ENCODE measurements around the gene PHLDB3. TPM values are rescaled to one million over a fixed set of nuclear protein-coding genes. Genes with fewer than 3 reads are reported as not detected.
A peak's percentile ranks its signal among the peaks of the same experiment; 100 is the strongest.

The PHLDB3 gene
- total and polyA plus RNA-seq, 7 experiments from 2014 or later = 4.5 to 98.8 (median 37.8) TPM

- peaks cover 0 to 20% (median 7%) of the 10 kb centered on the region in 11 donors for H3K9me3 Mint-ChIP-seq
- POLR2A ChIA-PET = no interaction called here
- Histone ChIP-seq H3K4me1 (ENCODE audit: control insufficient read depth in 2 of 2, insufficient read depth in 2 of 2, low read length in 2 of 2) (no peaks in the 10 kb centered on the region), H3K27me3 (ENCODE audit: control insufficient read depth in 2 of 2, insufficient read depth in 2 of 2, low read length in 2 of 2) (no peaks in the 10 kb centered on the region), H3K36me3 (ENCODE audit: control insufficient read depth in 2 of 3, insufficient read depth in 3 of 3, low read length in 3 of 3) (peaks cover 0 to 74% (median 14%) of the 10 kb centered on the region in 3 experiments), H3K4me3 (ENCODE audit: low read length) (no peak overlapping the region), H3K9me3 (ENCODE audit: control insufficient read depth in 2 of 3, low read length in 3 of 3) (peaks cover 0 to 10% (median 0%) of the 10 kb centered on the region in 3 experiments), H3K27ac (ENCODE audit: low read depth, low read length) (no peak overlapping the region)
- no peak overlapping the region for H3K4me3 Mint-ChIP-seq
- no peak for DNase-seq
- CTCF ChIA-PET = no interaction called here
- H3K27me3 Mint-ChIP-seq = no peaks in the 10 kb centered on the region
- no peak for ATAC-seq
- peaks cover 0 to 10% (median 2%) of the 10 kb centered on the region in 7 donors for H3K4me1 Mint-ChIP-seq
- intact Hi-C loops (cut with micrococcal nuclease) = no loop called here
- H3K36me3 Mint-ChIP-seq = peaks cover 13 to 67% (median 38%) of the 10 kb centered on the region in 5 donors
- peak overlapping the region in 2 of 9 donors; percentile 2 to 65 for H3K27ac Mint-ChIP-seq
Measured at GRCh38 chr19:43540381-43540780, 35.8 kb upstream of the PHLDB3 start.

GRCh38 chr19:43538922-43539321 lies 34.4 kb upstream of the PHLDB3 start:
- peaks cover 2 to 13% (median 3%) of the 10 kb centered on the region in 7 donors for H3K4me1 Mint-ChIP-seq
- H3K4me3 ChIP-seq (ENCODE audit: low read length) = no peak overlapping the region
- H3K27me3 Mint-ChIP-seq = no peaks in the 10 kb centered on the region
- no peak overlapping the region for H3K27ac ChIP-seq (ENCODE audit: low read depth, low read length)
- H3K9me3 ChIP-seq (ENCODE audit: control insufficient read depth in 2 of 3, low read length in 3 of 3) = peaks cover 0 to 10% (median 0%) of the 10 kb centered on the region in 3 experiments
- CTCF ChIA-PET = interaction anchor here (0.6 to 4.1 kb wide), 2 partner anchors 16 to 62 kb away, joined by 3 to 20 read pairs; no protein-coding TSS in a partner anchor
- POLR2A ChIA-PET = no interaction called here
- peaks cover 0 to 20% (median 7%) of the 10 kb centered on the region in 11 donors for H3K9me3 Mint-ChIP-seq
- H3K27me3 ChIP-seq (ENCODE audit: control insufficient read depth in 2 of 2, insufficient read depth in 2 of 2, low read length in 2 of 2) = no peaks in the 10 kb centered on the region
- peaks cover 3 to 5% of the 10 kb centered on the region in 2 donors for H3K4me1 ChIP-seq (ENCODE audit: control insufficient read depth in 2 of 2, insufficient read depth in 2 of 2, low read length in 2 of 2)
- ATAC-seq (no peak), DNase-seq (no peak)
- H3K36me3 Mint-ChIP-seq = peaks cover 13 to 57% (median 38%) of the 10 kb centered on the region in 5 donors
- H3K27ac Mint-ChIP-seq = peak overlapping the region in 1 of 9 donors; percentile 32
- intact Hi-C loops (cut with micrococcal nuclease) = no loop called here
- no peak overlapping the region for H3K4me3 Mint-ChIP-seq
- H3K36me3 ChIP-seq (ENCODE audit: control insufficient read depth in 2 of 3, insufficient read depth in 3 of 3, low read length in 3 of 3) = peaks cover 0 to 59% (median 8%) of the 10 kb centered on the region in 3 experiments

GRCh38 chr19:43534816-43535761 lies 30.5 kb upstream of the PHLDB3 start:
- peaks cover 0 to 22% (median 0%) of the 10 kb centered on the region in 3 experiments for H3K36me3 ChIP-seq (ENCODE audit: control insufficient read depth in 2 of 3, insufficient read depth in 3 of 3, low read length in 3 of 3)
- POLR2A ChIA-PET = interaction anchor here (1.5 to 5.0 kb wide), 2 partner anchors 20 to 33 kb away, joined by 3 to 30 read pairs; no protein-coding TSS in a partner anchor
- peak overlapping the region; percentile 68 for H3K27ac ChIP-seq (ENCODE audit: low read depth, low read length)
- no peak for ATAC-seq
- Mint-ChIP-seq H3K9me3 (peaks cover 0 to 16% (median 7%) of the 10 kb centered on the region in 11 donors), H3K27me3 (no peaks in the 10 kb centered on the region), H3K4me3 (peak overlapping the region in 3 of 10 donors; percentile 54 to 62 (median 61)), H3K36me3 (peaks cover 13 to 24% (median 22%) of the 10 kb centered on the region in 5 donors), H3K27ac (peak overlapping the region; percentile 18 to 98 (median 87)), H3K4me1 (peaks cover 5 to 27% (median 17%) of the 10 kb centered on the region in 7 donors)
- intact Hi-C loops (cut with micrococcal nuclease) = loop anchor here in 1 of 2 donors (1.0 kb wide), 1 partner anchor 61 kb away; the partner anchor contains the start of genes IRGQ and ZNF576
- peak in 1 of 9 donors; percentile 2 for DNase-seq
- no peak overlapping the region for H3K4me3 ChIP-seq (ENCODE audit: low read length)
- H3K9me3 ChIP-seq (ENCODE audit: control insufficient read depth in 2 of 3, low read length in 3 of 3) = peaks cover 0 to 10% (median 0%) of the 10 kb centered on the region in 3 experiments
- CTCF ChIA-PET = interaction anchor here (0.9 to 4.1 kb wide), 5 partner anchors 11 to 62 kb away, joined by 3 to 20 read pairs (median 6); no protein-coding TSS in a partner anchor
- H3K4me1 ChIP-seq (ENCODE audit: control insufficient read depth in 2 of 2, insufficient read depth in 2 of 2, low read length in 2 of 2) = peaks cover 12 to 14% of the 10 kb centered on the region in 2 donors
- H3K27me3 ChIP-seq (ENCODE audit: control insufficient read depth in 2 of 2, insufficient read depth in 2 of 2, low read length in 2 of 2) = no peaks in the 10 kb centered on the region

GRCh38 chr19:43534305-43534815 lies 29.8 kb upstream of the PHLDB3 start:
- H3K4me1 ChIP-seq (ENCODE audit: control insufficient read depth in 2 of 2, insufficient read depth in 2 of 2, low read length in 2 of 2) = peaks cover 12 to 14% of the 10 kb centered on the region in 2 donors
- peaks cover 12 to 18% (median 16%) of the 10 kb centered on the region in 5 donors for H3K36me3 Mint-ChIP-seq
- H3K9me3 Mint-ChIP-seq = peaks cover 0 to 12% (median 6%) of the 10 kb centered on the region in 11 donors
- ATAC-seq (no peak), DNase-seq (no peak)
- POLR2A ChIA-PET = interaction anchor here (1.0 to 5.0 kb wide), 7 partner anchors 10 to 95 kb away, joined by 3 to 30 read pairs (median 8); partner anchors contain the start of genes IRGQ and ZNF576
- peaks cover 5 to 27% (median 17%) of the 10 kb centered on the region in 7 donors for H3K4me1 Mint-ChIP-seq
- CTCF ChIA-PET = interaction anchor here (0.9 to 2.0 kb wide), 2 partner anchors 10 to 21 kb away, joined by 3 to 6 read pairs; no protein-coding TSS in a partner anchor
- peaks cover 0 to 15% (median 0%) of the 10 kb centered on the region in 3 experiments for H3K36me3 ChIP-seq (ENCODE audit: control insufficient read depth in 2 of 3, insufficient read depth in 3 of 3, low read length in 3 of 3)
- peak overlapping the region; percentile 90 to 98 (median 95) for H3K27ac Mint-ChIP-seq
- peaks cover 0 to 10% (median 0%) of the 10 kb centered on the region in 3 experiments for H3K9me3 ChIP-seq (ENCODE audit: control insufficient read depth in 2 of 3, low read length in 3 of 3)
- H3K27ac ChIP-seq (ENCODE audit: low read depth, low read length) = peak overlapping the region; percentile 68
- peak overlapping the region; percentile 88 to 98 (median 95) for H3K4me3 Mint-ChIP-seq
- intact Hi-C loops (cut with micrococcal nuclease) = loop anchor here in 1 of 2 donors (1.0 kb wide), 1 partner anchor 62 kb away; the partner anchor contains the start of genes IRGQ and ZNF576
- no peak overlapping the region for H3K4me3 ChIP-seq (ENCODE audit: low read length)
- H3K27me3 ChIP-seq (ENCODE audit: control insufficient read depth in 2 of 2, insufficient read depth in 2 of 2, low read length in 2 of 2) = no peaks in the 10 kb centered on the region
- H3K27me3 Mint-ChIP-seq = no peaks in the 10 kb centered on the region

- DNase-seq (peak; percentile 82 to 98 (median 90)), ATAC-seq (peak; percentile 89)
- Mint-ChIP-seq H3K27me3 (no peaks in the 10 kb centered on the region), H3K36me3 (peaks cover 6 to 12% (median 10%) of the 10 kb centered on the region in 5 donors), H3K4me3 (peak overlapping the region; percentile 88 to 98 (median 95)), H3K9me3 (peaks cover 0 to 5% (median 2%) of the 10 kb centered on the region in 11 donors), H3K4me1 (peaks cover 5 to 27% (median 17%) of the 10 kb centered on the region in 7 donors), H3K27ac (peak overlapping the region; percentile 90 to 98 (median 95))
- Histone ChIP-seq H3K4me3 (ENCODE audit: low read length) (peak overlapping the region; percentile 98), H3K4me1 (ENCODE audit: control insufficient read depth in 2 of 2, insufficient read depth in 2 of 2, low read length in 2 of 2) (peaks cover 12 to 14% of the 10 kb centered on the region in 2 donors), H3K27me3 (ENCODE audit: control insufficient read depth in 2 of 2, insufficient read depth in 2 of 2, low read length in 2 of 2) (no peaks in the 10 kb centered on the region), H3K9me3 (ENCODE audit: control insufficient read depth in 2 of 3, low read length in 3 of 3) (peaks cover 0 to 3% (median 0%) of the 10 kb centered on the region in 3 experiments), H3K36me3 (ENCODE audit: control insufficient read depth in 2 of 3, insufficient read depth in 3 of 3, low read length in 3 of 3) (peaks cover 0 to 9% (median 0%) of the 10 kb centered on the region in 3 experiments), H3K27ac (ENCODE audit: low read depth, low read length) (peak overlapping the region; percentile 68)
- POLR2A ChIA-PET = interaction anchor here (0.7 to 5.0 kb wide), 18 partner anchors 9 to 115 kb away, joined by 3 to 30 read pairs (median 6); partner anchors contain the start of genes IRGQ, PHLDB3, XRCC1 and ZNF576
- intact Hi-C loops (cut with micrococcal nuclease) = loop anchor here (1.0 to 2.0 kb wide), 9 partner anchors 8 to 135 kb away; partner anchors contain the start of genes IRGQ (in 2 of the 2), PHLDB3 (in 2 of the 2), PINLYP (in 2 of the 2) and XRCC1 (in 2 of the 2)
- CTCF ChIA-PET = interaction anchor here (0.7 to 2.0 kb wide), 5 partner anchors 9 to 98 kb away, joined by 3 to 12 read pairs (median 3); no protein-coding TSS in a partner anchor
Measured at GRCh38 chr19:43533546-43534304, 29.2 kb upstream of the PHLDB3 start.
